Neural crest cell (in vitro differentiated cells): ENCODE measurements around the gene SH3RF3. TPM values are rescaled to one million over a fixed set of nuclear protein-coding genes. Genes with fewer than 3 reads are reported as not detected.

Experiments used
- DNase-seq: peaks from one replicate; pipeline ENCODE4 v3.0.0; 2021; ENCODE audit warnings: low read depth, mixed read lengths, low spot score
- H3K27ac Mint-ChIP-seq: one replicate; pipeline ENCODE4 v1.8.0; 2021; ENCODE audit warnings: mild to moderate bottlenecking, mixed read lengths; ENCODE audit not compliant: unreplicated experiment
- H3K27me3 Mint-ChIP-seq: 2 replicates; pipeline ENCODE4 v1.8.0; 2021; ENCODE audit warnings: low read depth, mild to moderate bottlenecking, mixed read lengths
- H3K36me3 Mint-ChIP-seq: 2 replicates; pipeline ENCODE4 v1.8.0; 2021; ENCODE audit warnings: low read depth, mild to moderate bottlenecking, mixed read lengths
- H3K4me1 Mint-ChIP-seq: 2 replicates; pipeline ENCODE4 v1.8.0; 2021; ENCODE audit warnings: mixed read lengths
- H3K4me3 Mint-ChIP-seq: one replicate; pipeline ENCODE4 v1.8.0; 2021; ENCODE audit warnings: mild to moderate bottlenecking, mixed read lengths
- H3K9me3 Mint-ChIP-seq: 2 replicates; pipeline ENCODE4 v1.8.0; 2021; ENCODE audit warnings: mixed read lengths
- CTCF ChIP-seq: fragments of 200-600 bp; sonication (generic); conservative IDR thresholded peaks from 2 replicates; pipeline ENCODE4 v1.5.0; 2021; ENCODE audit warnings: antibody characterized with exemption, mild to moderate bottlenecking
- total RNA-seq: library from RNA; stranded (reverse); gene quantifications from 2 replicates; pipeline ENCODE4 v1.2.1, GENCODE V29; 2021

Gene SH3RF3
- total RNA-seq, 1 donor from 2014 or later, result 0.70 TPM

DNA sequence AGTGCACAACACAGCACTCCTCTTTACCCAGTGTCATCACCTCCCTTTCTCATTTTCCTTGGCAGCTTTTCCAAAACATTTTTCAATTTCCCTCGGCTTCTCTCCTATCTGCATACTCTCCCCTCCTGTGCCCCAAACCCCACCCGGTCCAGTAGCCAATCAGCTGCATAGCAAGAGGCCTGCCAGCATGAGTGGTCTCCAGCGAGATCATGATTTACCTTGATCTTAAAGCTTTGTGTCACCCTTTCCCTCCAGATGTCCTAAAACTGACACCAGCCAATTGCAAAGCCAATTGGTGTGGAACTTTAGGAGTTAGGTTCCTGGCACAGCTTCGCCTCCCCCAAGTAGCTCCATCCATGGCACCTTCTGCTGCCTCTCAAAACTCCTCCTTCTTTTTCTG lies 45.2 kb upstream of the SH3RF3 start:
- peaks cover 6% of the 10 kb centered on the region for H3K9me3 Mint-ChIP-seq

DNA sequence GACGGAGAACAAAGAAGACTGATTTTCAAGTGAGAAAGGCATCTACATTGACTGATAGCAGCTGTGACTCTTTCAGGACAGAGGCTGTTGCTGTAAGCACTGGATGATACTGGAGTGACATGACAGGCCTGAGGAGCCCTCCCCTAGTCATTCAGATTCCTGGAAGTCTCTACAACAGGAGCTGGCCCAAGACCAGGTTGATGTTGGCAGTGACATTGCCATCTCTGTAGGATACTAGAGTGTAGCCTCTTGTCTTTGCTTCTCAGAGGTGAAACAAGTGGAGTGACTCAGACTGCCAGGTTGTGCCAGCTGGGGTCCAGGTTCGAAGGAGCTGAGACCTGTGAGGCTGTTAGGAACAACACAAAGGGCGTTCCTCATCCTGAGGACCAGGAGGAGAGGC lies 44.7 kb upstream of the SH3RF3 start:
- TF ChIP-seq CTCF, result no peak
- H3K9me3 Mint-ChIP-seq, result peaks cover 8% of the 10 kb centered on the region

More for the DNA sequence above, 45.2 kb upstream of the SH3RF3 start:
- Mint-ChIP-seq H3K27me3 (peaks cover 8% of the 10 kb centered on the region), H3K27ac (no peak overlapping the region), H3K4me1 (no peaks in the 10 kb centered on the region), H3K4me3 (no peak overlapping the region), H3K36me3 (peaks cover under 1% of the 10 kb centered on the region)
- no peak for DNase-seq
- no peak for TF ChIP-seq CTCF

DNA sequence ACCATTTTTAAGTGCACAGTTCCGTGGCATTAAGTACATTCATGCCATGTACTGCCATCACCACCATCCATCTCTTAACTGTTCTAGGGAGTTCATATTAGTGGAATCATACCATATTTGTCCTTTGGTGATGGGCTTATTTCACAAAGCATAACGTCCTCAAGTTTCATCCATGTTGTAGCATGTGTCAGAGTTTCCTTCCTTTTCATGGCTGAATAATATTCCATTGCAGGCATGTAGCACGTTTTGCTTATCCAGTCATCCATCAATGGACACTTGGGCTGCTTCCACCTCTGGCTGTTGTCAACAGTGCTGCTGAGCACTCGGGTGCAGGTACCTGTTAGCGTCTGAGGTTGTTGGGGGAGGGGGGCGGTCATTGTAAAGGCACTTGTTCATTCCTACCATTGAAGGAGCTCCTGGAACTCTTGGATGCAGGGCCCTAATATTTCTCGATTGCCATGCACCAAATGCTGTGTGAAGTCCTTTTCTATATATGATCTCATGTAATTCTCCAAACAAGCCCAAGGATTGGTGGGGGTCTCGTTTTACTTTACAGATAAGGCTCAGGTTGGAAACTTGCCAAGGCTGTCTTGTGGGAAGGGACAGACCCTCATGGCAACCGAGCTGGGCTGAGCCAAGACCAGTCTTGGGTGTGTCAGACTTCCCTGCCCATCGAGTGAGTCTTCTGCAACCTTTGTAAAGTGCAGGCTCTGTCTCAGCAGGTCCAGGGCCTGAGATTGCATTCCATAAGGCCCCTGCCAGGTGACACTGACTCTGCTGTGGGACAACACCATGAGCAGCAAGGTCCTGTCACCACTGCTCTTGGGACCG lies 42.9 kb upstream of the SH3RF3 start:
- no peak for TF ChIP-seq CTCF
- no peak overlapping the region for H3K27ac Mint-ChIP-seq
- peaks cover 10% of the 10 kb centered on the region for H3K9me3 Mint-ChIP-seq
- no peak for DNase-seq
- H3K36me3 Mint-ChIP-seq, result peaks cover 2% of the 10 kb centered on the region
- H3K4me1 Mint-ChIP-seq, result no peaks in the 10 kb centered on the region
- H3K27me3 Mint-ChIP-seq, result peaks cover 5% of the 10 kb centered on the region
- H3K4me3 Mint-ChIP-seq, result no peak overlapping the region

More for the DNA sequence above, 44.7 kb upstream of the SH3RF3 start:
- DNase-seq, result no peak
- Mint-ChIP-seq H3K27me3 (peaks cover 8% of the 10 kb centered on the region), H3K36me3 (peaks cover 2% of the 10 kb centered on the region), H3K27ac (no peak overlapping the region), H3K4me1 (no peaks in the 10 kb centered on the region), H3K4me3 (no peak overlapping the region)

GRCh38 chr2:109086743-109087020 lies 42.3 kb upstream of the SH3RF3 start:
- no peak for TF ChIP-seq CTCF
- Mint-ChIP-seq H3K4me1 (no peaks in the 10 kb centered on the region), H3K36me3 (peaks cover 6% of the 10 kb centered on the region), H3K27me3 (peaks cover 5% of the 10 kb centered on the region), H3K27ac (no peak overlapping the region), H3K9me3 (peaks cover 10% of the 10 kb centered on the region), H3K4me3 (no peak overlapping the region)
- no peak for DNase-seq

GRCh38 chr2:109087055-109087663 lies 41.8 kb upstream of the SH3RF3 start:
- H3K9me3 Mint-ChIP-seq, result peaks cover 15% of the 10 kb centered on the region

More at GRCh38 chr2:109087055-109087663, 41.8 kb upstream of the SH3RF3 start:
- no peak for TF ChIP-seq CTCF
- no peak overlapping the region for H3K27ac Mint-ChIP-seq
- no peaks in the 10 kb centered on the region for H3K4me1 Mint-ChIP-seq
- H3K36me3 Mint-ChIP-seq, result peaks cover 6% of the 10 kb centered on the region
- H3K4me3 Mint-ChIP-seq, result no peak overlapping the region
- peaks cover 5% of the 10 kb centered on the region for H3K27me3 Mint-ChIP-seq
- no peak for DNase-seq
